ENCODE data around the gene CFAP47. TPM values are rescaled to one million over a fixed set of nuclear protein-coding genes. Genes with fewer than 3 reads are reported as not detected.

CFAP47 gene
- total RNA-seq, 1 experiment from 2014 or later: 1.8 TPM

- H3K36me3 ChIP-seq (ENCODE audit: insufficient read depth, low read length, poor library complexity, severe bottlenecking): no peaks in the 10 kb centered on the region
These were observed 417.2 kb downstream of the CFAP47 start for GRCh38 chrX:36336751-36337150.

GRCh38 chrX:36344301-36344700 lies 424.8 kb downstream of the CFAP47 start:
- ChIA-PET POLR2A (ENCODE audit: low non-redundant PET) (no interaction called here), CTCF (no interaction called here)
- Histone ChIP-seq H3K4me1 (ENCODE audit: insufficient read depth, low read length, poor library complexity, severe bottlenecking) (no peaks in the 10 kb centered on the region), H3K27ac (ENCODE audit: low read depth, low read length, poor library complexity, severe bottlenecking) (no peak overlapping the region), H3K4me3 (ENCODE audit: low read depth, low read length, poor library complexity, severe bottlenecking) (no peak overlapping the region), H3K36me3 (ENCODE audit: insufficient read depth, low read length, poor library complexity, severe bottlenecking) (no peaks in the 10 kb centered on the region), H3K9me3 (ENCODE audit: low read depth, low read length, poor library complexity, severe bottlenecking) (no peaks in the 10 kb centered on the region), H3K27me3 (replicated peaks; ENCODE audit: insufficient read depth, low read depth, low read length, poor library complexity) (no peaks in the 10 kb centered on the region)
- TF ChIP-seq EZH2 (IDR thresholded peaks at IDR 0.05; ENCODE audit: borderline replicate concordance, low read depth, low read length, poor library complexity, severe bottlenecking): no peak
- intact Hi-C loops (cut with micrococcal nuclease; ENCODE audit: unreplicated experiment): no loop called here
- no peak for DNase-seq (ENCODE audit: low spot score)
- BruUV-seq (replicated peaks): no TSS peak

More at GRCh38 chrX:36336751-36337150, 417.2 kb downstream of the CFAP47 start:
- intact Hi-C loops (cut with micrococcal nuclease; ENCODE audit: unreplicated experiment): no loop called here
- TF ChIP-seq CTCF (conservative IDR thresholded peaks at IDR 0.05; ENCODE audit: low read depth, low read length) (no peak), EZH2 (IDR thresholded peaks at IDR 0.05; ENCODE audit: borderline replicate concordance, low read depth, low read length, poor library complexity, severe bottlenecking) (no peak)
- Histone ChIP-seq H3K27me3 (replicated peaks; ENCODE audit: insufficient read depth, low read depth, low read length, poor library complexity) (no peaks in the 10 kb centered on the region), H3K27ac (ENCODE audit: low read depth, low read length, poor library complexity, severe bottlenecking) (no peak overlapping the region), H3K4me3 (ENCODE audit: low read depth, low read length, poor library complexity, severe bottlenecking) (no peak overlapping the region), H3K9me3 (ENCODE audit: low read depth, low read length, poor library complexity, severe bottlenecking) (no peaks in the 10 kb centered on the region), H3K4me1 (ENCODE audit: insufficient read depth, low read length, poor library complexity, severe bottlenecking) (no peaks in the 10 kb centered on the region)
- DNase-seq (ENCODE audit: low spot score): no peak
- ChIA-PET POLR2A (ENCODE audit: low non-redundant PET) (no interaction called here), CTCF (no interaction called here)
- BruUV-seq (replicated peaks): no TSS peak

GRCh38 chrX:36348509-36348908 lies 429.0 kb downstream of the CFAP47 start:
- Histone ChIP-seq H3K36me3 (ENCODE audit: insufficient read depth, low read length, poor library complexity, severe bottlenecking) (no peaks in the 10 kb centered on the region), H3K27me3 (replicated peaks; ENCODE audit: insufficient read depth, low read depth, low read length, poor library complexity) (no peaks in the 10 kb centered on the region), H3K9me3 (ENCODE audit: low read depth, low read length, poor library complexity, severe bottlenecking) (no peaks in the 10 kb centered on the region), H3K4me1 (ENCODE audit: insufficient read depth, low read length, poor library complexity, severe bottlenecking) (no peaks in the 10 kb centered on the region), H3K4me3 (ENCODE audit: low read depth, low read length, poor library complexity, severe bottlenecking) (no peak overlapping the region), H3K27ac (ENCODE audit: low read depth, low read length, poor library complexity, severe bottlenecking) (no peak overlapping the region)
- DNase-seq (ENCODE audit: low spot score): no peak
- TF ChIP-seq EZH2 (IDR thresholded peaks at IDR 0.05; ENCODE audit: borderline replicate concordance, low read depth, low read length, poor library complexity, severe bottlenecking) (no peak), CTCF (conservative IDR thresholded peaks at IDR 0.05; ENCODE audit: low read depth, low read length) (no peak)
- ChIA-PET CTCF (no interaction called here), POLR2A (ENCODE audit: low non-redundant PET) (no interaction called here)
- no TSS peak for BruUV-seq (replicated peaks)
- intact Hi-C loops (cut with micrococcal nuclease; ENCODE audit: unreplicated experiment): no loop called here

GRCh38 chrX:36357855-36358254 lies 438.3 kb downstream of the CFAP47 start:
- no peak overlapping the region for H3K4me3 ChIP-seq (ENCODE audit: low read depth, low read length, poor library complexity, severe bottlenecking)
- H3K27me3 ChIP-seq (replicated peaks; ENCODE audit: insufficient read depth, low read depth, low read length, poor library complexity): no peaks in the 10 kb centered on the region
- ChIA-PET CTCF (no interaction called here), POLR2A (ENCODE audit: low non-redundant PET) (no interaction called here)
- H3K36me3 ChIP-seq (ENCODE audit: insufficient read depth, low read length, poor library complexity, severe bottlenecking): no peaks in the 10 kb centered on the region
- TF ChIP-seq CTCF (conservative IDR thresholded peaks at IDR 0.05; ENCODE audit: low read depth, low read length): no peak
- no peak for TF ChIP-seq EZH2 (IDR thresholded peaks at IDR 0.05; ENCODE audit: borderline replicate concordance, low read depth, low read length, poor library complexity, severe bottlenecking)
- no peaks in the 10 kb centered on the region for H3K4me1 ChIP-seq (ENCODE audit: insufficient read depth, low read length, poor library complexity, severe bottlenecking)
- H3K9me3 ChIP-seq (ENCODE audit: low read depth, low read length, poor library complexity, severe bottlenecking): peaks cover 20% of the 10 kb centered on the region
- no TSS peak for BruUV-seq (replicated peaks)
- intact Hi-C loops (cut with micrococcal nuclease; ENCODE audit: unreplicated experiment): no loop called here
- no peak overlapping the region for H3K27ac ChIP-seq (ENCODE audit: low read depth, low read length, poor library complexity, severe bottlenecking)
- no peak for DNase-seq (ENCODE audit: low spot score)
